NCI-H2029 (cell line): ENCODE results near the gene DOCK10.
"Not testable (repeated sequence)": the region's sequence is repeated elsewhere in the genome, so short reads cannot be mapped to it uniquely, and the experiment has no call there.

ENCODE experiments used
- DNase-seq: peaks from one replicate; lab custom pipeline; 2025; lab: John Stamatoyannopoulos, UW

The DOCK10 gene

DNA sequence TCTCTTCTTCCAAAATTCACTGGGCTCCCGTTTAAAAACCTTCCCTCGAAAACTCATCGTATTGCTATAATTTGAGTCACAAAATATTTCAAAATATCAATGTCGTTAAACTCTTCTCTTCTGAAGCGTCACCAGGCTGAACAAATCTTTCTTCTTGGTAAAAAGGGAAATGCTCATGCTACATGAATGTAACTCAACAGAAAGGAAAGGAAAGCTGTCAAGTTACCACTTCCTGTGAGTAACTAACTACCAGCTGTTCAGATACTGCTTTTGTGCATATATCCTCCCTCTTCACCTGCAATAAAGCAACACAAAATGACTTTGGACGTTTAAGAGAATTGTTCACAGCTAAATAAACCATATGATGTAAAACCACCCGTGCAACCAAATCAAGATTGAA is 95.4 kb downstream of the DOCK10 start:
- DNase-seq: no peak

- no peak for DNase-seq
Measured at GRCh38 chr2:224944707-224945547, 97.3 kb downstream of the DOCK10 start.

DNA sequence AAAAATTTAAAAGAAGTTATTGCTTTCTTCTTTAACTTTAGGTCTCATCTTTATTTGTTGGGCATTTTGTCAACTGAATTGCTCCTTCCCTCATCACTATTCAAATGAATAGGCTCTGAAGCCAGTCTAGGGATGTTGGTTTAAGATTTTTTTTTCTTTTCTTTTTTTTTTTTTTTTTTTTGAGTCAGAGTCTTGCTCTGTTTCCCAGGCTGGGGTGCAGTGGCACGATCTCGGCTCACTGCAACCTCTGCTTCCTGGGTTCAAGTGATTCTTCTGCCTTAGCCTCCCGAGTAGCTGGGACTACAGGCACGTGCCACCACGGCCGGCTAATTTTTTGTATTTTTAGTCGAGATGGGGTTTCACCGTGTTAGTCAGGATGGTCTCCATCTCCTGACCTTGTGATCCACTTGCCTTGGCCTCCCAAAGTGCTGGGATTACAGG is 98.6 kb downstream of the DOCK10 start:
- not testable (repeated sequence) for DNase-seq

DNA sequence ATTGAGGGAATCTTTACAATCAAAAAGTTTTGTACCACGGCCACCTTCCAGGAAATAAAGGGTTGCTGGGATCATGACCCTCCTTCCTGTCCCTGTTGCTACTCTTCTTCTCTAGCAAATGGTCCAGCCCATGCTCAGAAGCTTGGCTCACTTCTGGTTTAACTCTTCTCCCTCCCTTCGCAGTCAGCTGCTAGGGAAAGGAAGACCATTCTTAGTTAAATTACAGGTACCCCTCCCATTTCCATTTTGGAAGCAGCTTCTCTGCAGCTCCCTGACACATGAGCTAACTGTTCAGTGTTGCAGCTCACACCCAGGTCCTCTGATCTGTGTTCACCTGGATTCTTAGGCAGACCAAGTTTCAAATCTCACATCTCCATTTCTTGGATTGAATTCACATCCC is 100.3 kb downstream of the DOCK10 start:
- DNase-seq: no peak

- no peak for DNase-seq
Measured at GRCh38 chr2:224940618-224941017, 101.7 kb downstream of the DOCK10 start.

- DNase-seq: no peak
Measured at GRCh38 chr2:224938651-224939182, 103.6 kb downstream of the DOCK10 start.

GRCh38 chr2:224937887-224938286 is 104.4 kb downstream of the DOCK10 start:
- DNase-seq: no peak

GRCh38 chr2:224934526-224935188 is 107.6 kb downstream of the DOCK10 start:
- no peak for DNase-seq

GRCh38 chr2:224933431-224933830 is 108.8 kb downstream of the DOCK10 start:
- DNase-seq: no peak

DNA sequence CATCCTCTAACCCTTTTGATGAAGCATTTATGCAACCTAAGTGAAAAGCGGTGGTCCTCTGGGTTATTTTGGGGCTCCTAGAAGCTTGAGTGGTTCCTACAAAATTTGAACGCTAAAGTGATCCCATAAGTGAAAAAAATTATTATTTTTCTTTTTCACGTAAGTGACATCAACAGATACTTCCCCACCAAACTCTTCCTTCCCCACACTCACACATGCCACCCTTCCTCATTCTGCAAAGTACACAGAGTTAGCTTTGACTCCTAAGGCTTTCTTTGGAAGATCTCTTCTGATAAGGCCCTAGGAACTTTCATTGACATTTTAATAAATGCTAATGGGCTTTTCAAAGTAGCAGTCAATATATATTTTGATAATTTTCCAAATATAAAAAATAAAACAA is 109.7 kb downstream of the DOCK10 start:
- DNase-seq: no peak

DNA sequence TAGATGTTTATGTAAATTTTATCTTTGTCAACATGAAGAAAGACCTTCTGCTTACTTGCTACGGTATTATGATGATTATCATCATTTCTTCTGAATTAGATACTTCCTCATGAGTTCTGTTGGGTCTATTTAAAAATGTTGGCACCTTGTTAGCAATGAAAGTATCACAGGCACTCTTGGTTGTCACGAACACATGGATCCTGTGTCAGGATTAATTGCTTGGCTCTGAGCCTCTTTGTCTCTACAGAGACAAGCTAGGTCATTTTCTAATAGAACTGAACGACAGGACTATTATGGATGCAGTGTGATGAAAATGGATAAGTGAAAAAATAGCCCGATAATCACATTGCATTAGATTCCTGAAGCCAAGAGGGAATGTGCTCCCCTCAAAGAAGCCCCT is 110.3 kb downstream of the DOCK10 start:
- no peak for DNase-seq

GRCh38 chr2:224930990-224931389 is 111.3 kb downstream of the DOCK10 start:
- no peak for DNase-seq

DNA sequence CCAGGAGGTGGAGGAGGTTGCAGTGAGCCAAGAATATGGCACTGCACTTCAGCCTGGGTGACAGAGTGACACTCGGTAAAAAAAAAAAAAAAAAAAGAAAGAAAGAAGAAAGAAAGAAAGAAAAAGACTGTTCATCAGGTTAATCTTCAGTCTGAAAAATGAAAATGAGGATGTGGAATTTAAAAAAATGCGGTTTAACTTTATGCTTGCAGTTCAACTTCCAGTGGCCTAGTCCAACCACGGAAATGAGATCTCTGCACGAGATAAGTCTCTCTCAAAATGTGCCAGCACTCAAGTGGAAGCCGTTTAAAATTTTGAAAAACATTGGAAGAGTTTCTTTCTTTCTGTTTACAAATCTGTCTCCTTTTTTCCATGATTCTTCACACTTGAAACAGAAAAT is 112.1 kb downstream of the DOCK10 start:
- no peak for DNase-seq

- no peak for DNase-seq
Measured at GRCh38 chr2:224929512-224929911, 112.8 kb downstream of the DOCK10 start.

DNA sequence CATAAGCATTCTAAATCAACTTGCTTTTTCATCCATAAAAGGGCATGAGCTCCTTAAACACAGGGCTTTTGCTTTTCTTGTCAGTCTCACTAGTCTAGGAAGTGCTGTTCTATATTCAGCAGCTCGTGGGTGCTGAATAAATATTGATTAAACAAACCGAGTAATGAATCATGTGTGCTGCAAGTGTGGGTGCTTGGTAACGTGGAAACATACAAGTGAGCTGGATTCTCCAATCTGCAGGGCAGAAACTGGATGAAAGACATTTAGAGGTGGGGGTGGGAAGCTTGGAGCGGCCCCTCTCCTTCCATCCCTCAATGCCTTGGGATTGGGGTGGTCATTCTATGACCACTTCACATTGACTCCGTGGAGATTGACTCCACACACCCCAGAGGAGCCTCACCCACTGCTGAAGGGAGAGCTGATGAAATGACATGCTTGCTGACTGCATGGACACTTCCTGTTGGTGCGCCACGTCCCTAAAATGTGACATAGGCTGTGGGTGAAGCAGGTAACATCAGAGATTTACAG is 114.6 kb downstream of the DOCK10 start:
- peak; percentile 17 for DNase-seq

GRCh38 chr2:224927011-224927410 is 115.3 kb downstream of the DOCK10 start:
- no peak for DNase-seq

- DNase-seq: no peak
Measured at GRCh38 chr2:224925810-224926100, 116.5 kb downstream of the DOCK10 start.

GRCh38 chr2:224925061-224925809 is 117.0 kb downstream of the DOCK10 start:
- DNase-seq: no peak

GRCh38 chr2:224924631-224925030 is 117.6 kb downstream of the DOCK10 start:
- no peak for DNase-seq

DNA sequence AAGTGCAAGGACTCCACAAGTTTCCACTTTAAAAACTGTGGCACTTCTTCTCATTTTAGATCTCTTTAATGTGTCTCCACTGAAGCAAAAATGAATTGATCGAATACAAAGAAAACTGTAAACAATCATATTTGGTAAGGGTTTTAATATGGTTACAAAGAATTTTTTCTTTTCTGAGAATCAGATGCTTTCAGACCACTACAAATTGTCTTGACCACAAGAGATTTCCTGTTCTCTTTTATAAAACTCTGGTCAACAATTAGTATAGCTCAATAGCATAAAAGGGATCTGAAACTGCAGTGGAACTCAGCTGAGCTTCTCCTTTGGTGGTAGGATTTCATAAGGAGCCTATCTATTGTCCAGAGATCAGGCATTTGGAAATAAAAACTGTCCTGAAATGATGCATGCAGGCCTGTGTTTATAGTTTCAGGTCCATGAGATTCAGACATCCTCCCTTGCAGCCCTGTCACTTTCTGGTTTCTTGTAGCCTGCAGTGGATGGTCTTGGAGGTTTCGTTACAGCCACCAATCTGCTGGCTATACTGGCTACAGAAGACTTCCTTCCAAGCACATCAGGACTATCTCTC is 120.0 kb downstream of the DOCK10 start:
- DNase-seq: no peak

DNA sequence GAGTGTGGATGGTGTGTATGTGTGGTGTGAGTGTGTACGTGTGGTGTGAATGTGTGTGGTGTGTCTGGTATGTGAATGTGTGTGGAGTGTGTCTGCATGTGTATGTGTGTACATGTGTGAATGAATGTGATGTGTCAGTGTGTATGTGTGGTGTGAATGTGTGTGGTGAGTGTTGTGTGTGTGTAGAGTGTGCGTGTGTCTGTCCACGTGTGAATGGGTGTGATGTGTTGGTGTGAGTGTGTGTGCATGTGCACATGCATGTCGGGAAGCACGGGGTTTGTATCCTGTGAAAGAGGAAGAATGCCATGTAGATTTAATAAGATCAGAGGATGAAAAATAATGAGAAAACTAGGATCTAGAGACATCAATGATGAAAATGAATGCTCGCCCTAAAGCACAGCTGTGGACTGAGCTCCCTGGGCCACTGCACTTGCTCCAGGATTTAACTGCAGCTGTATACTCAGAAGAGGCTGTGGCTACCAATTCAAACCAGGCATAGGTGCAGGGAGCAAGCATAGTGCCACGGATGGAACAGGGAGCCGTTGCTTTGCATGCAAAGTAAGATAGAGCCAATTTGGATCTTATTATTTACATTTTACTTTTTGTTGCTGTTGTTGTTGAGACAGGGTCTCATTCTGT is 122.7 kb downstream of the DOCK10 start:
- DNase-seq: no peak
